GM12892 (cell line): Measurements from ENCODE around the gene MRPL51. TPM values are rescaled to one million over a fixed set of nuclear protein-coding genes. Genes with fewer than 3 reads are reported as not detected.
"Not testable (repeated sequence)": the region's sequence is repeated elsewhere in the genome, so short reads cannot be mapped to it uniquely, and the experiment has no call there.

Experiments
- DNase-seq: peaks from one replicate; pipeline ENCODE4 v3.0.0; 2011; ENCODE audit not compliant: insufficient read length
- FAIRE-seq: peaks from 2 replicates; lab custom pipeline; 2011; peaks lifted over from hg19 to GRCh38; lab: Jason Lieb, UNC
- POLR2A ChIP-seq: IDR thresholded peaks from 2 replicates; pipeline ENCODE4 v1.6.1; 2011; ENCODE audit warnings: low read depth, low read length, control low read depth
- POLR2AphosphoS5 ChIP-seq: IDR thresholded peaks from 2 replicates; pipeline ENCODE4 v1.6.1; 2011; ENCODE audit warnings: low read depth, low read length, control low read depth
- TAF1 ChIP-seq: IDR thresholded peaks from 2 replicates; pipeline ENCODE4 v1.6.1; 2011; ENCODE audit warnings: low read depth, mild to moderate bottlenecking, control low read depth, low read length, borderline replicate concordance
- polyA plus RNA-seq: library from polyadenylated mRNA; unstranded; fragments of >200 nt; gene quantifications from one replicate; pipeline ENCODE4 v1.2.1, GENCODE V29; 2012; ENCODE audit warnings: missing spikeins, inconsistent platforms; ENCODE audit not compliant: missing spikeins

MRPL51 gene
- polyA plus RNA-seq: 194 TPM

DNA sequence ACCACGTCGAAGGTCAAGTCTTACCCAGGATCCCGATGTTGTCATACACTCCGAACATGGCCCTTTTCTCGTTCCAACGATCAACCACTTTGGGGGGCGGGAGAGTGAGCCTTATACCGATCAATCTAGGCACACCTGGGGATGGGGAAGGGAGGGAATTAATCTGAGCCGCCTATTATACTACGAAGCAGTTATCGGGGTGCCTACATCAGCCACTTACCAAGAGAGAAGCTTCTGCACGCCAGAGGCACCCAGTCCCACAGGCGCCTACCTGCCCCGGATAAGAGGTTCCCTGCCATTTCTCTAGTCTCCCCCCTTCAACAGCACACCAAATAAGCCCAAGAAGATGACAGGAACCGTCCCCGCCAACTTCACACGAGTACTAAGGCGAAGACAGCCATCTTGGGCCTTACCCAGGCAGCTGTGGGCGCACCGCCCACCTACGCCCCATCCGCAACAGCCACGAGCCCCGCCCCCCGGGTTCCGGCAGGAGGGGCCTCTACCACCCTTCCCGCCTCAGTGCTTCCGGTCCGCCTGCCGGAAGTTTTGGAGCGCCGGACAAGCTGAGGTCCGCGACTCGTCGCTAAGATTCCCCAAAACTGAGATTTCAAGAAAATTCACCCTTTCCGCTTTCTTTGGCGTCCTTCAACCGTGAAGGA, at the start of gene MRPL51:
Gene MRPL51 (minus strand): TSS at position 425 of the 659 bp plus-strand sequence. CDS start 126 bp downstream, at position 299.
- TF ChIP-seq POLR2A (peak; percentile 88), TAF1 (peak; percentile 80; the same call in 1 of the 2 replicates), POLR2AphosphoS5 (peak; percentile 88)
- DNase-seq: peak; percentile 87
- FAIRE-seq: peak; percentile 93

DNA sequence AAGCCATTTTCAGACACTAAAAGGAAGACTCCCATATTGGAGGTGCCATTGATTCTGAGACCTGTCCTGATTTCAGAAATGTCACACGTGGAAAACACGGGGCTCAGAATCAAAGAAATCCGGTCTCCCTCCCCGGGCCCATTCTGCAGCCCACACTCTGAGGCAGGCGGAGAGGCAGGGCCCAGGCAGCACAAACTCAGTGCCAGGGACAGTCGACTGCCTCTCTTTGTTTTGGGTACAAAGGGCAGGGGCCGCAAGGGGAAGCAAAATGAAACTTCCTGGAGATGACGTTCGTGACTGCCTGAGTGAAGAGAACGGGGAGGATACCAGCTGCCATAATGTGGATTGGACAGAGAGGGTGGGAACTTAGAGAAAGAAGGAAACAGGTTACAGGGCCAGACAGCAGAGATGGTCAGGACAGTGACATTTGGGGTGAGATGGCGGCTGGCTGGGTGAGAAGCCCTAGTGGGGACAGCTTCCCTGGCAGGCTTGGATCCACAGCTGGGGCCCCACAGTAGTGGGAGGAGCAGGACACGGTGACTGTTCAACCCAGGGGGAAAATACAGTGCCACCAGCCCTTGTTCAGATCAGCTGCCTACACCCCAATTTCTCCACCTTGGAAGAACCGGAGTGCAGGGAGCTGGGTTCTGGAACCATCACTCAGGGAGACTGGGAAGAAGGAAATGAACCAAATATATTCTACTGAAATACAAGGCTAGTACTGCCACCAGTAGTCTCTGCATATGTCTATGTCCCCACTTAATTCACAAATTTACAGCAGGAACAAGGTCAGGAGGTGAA, 49.3 kb upstream of the MRPL51 start:
- TF ChIP-seq POLR2AphosphoS5: no peak
- no peak for TF ChIP-seq TAF1
- no peak for TF ChIP-seq POLR2A
- DNase-seq: no peak
- FAIRE-seq: no peak

DNA sequence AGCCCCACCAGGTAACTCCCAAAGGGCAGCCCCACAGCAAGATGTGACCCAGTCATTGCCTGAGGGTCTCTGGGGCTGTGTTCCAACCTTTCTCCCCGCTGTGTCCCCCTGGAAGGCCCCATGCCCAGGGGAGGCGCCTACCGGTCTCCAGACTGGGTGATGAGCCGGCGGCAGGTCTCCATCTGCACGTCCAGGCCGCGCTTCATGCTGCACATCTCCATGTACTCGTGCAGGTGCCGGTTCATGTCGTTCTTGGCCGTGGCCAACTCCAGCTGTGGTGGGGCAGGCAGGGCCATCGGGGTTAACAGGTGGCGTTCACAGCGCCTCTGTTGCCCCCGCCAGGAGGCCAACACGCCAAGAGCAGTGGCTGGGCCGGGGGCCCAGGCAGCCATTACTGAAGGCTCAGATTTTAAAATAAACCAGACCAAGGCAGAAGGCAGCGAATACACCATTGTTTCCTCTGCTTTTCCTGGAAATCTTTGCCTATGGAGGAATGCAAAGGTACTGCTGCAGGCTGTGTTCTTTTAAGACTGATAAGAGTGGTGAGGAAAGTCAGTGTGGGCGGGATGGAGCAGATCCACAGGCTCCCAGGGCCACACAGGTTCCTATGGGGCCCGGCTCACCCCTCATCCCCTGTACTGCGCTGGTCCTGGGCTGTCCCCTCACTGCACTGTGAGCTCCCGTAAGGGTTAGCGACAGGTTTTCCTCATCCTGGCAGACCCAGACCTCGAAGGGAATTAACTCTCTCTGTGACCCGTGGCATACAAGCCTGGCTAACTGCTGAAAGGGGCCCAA, 48.5 kb upstream of the MRPL51 start:
- TF ChIP-seq TAF1 (no peak), POLR2A (no peak), POLR2AphosphoS5 (no peak)
- DNase-seq (no peak), FAIRE-seq (no peak)

DNA sequence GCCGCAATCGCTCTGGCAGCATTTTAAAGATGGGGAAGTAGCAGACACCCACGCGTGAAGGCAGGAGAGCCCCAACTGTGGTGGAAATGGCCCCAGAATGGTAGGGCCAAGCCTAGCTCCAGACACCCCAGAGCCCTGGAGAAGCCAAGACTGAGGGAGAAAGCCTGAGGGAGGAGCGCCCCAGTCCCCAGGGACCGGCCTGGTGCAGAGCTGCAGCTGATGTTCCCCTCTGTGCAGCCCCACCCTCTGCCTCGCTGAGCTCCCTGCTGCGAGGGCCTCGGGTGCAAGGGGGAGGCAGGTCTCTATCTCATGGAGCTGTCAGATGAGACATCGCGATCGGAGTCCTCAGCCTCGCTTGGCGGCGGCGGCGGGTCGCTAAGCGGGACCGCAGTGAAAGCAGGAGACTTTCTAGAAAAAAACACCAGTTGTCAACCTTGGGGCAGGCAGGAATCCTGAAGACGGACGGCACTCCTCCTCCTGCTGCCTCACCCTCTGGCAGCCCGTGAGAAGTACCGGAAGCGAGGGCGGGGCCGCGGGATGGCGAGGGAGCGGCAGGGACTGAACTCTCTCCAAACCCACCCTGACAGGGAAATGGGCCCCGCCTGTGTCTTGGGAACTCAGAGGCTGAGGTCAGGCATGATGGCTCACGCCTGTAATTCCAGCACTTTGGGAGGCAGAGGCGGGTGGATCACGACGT, 47.3 kb upstream of the MRPL51 start:
- no peak for TF ChIP-seq POLR2AphosphoS5
- TF ChIP-seq TAF1: no peak
- no peak for TF ChIP-seq POLR2A
- DNase-seq (peak; percentile 59), FAIRE-seq (peak; percentile 68)

DNA sequence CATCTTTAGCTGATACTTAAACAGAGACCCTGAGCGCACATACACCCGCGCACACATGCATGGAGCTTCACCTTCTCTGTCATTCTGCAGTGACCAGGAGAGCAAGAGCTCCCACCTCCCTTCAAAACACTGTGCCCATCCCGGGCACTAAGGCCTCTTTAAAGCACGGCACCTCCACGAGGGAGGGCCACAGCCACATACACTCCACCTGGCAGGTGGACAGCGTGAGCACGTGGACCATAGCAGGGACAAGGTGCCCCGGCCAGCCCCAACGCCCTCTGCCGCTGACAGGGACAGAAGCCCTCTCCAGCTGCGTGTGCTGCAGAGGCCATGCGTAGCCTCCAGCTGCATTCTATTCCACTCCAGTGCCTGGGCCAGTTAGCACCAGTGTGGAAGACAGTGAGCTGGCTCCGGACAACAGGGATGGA, 46.7 kb upstream of the MRPL51 start:
- FAIRE-seq: no peak
- TF ChIP-seq POLR2AphosphoS5 (peak; percentile 51), POLR2A (no peak)
- no peak for DNase-seq

DNA sequence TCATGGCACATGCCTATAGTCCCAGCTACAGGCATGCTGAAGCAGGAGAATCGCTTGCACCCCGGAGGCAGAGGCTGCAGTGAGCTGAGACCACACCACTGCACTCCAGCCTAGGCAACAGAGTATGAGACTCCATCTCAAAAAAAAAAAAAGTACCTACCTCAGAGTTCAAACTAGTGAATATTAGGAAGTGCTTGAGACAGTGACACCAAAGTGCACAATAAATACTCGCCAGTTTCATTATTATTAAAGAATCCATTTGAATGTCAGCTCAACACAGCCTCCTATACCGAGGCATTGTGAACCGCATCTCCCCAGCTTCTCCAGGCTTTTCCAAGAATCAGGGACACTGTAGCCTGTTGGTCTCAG, 46.2 kb upstream of the MRPL51 start:
- FAIRE-seq (no peak), DNase-seq (no peak)

DNA sequence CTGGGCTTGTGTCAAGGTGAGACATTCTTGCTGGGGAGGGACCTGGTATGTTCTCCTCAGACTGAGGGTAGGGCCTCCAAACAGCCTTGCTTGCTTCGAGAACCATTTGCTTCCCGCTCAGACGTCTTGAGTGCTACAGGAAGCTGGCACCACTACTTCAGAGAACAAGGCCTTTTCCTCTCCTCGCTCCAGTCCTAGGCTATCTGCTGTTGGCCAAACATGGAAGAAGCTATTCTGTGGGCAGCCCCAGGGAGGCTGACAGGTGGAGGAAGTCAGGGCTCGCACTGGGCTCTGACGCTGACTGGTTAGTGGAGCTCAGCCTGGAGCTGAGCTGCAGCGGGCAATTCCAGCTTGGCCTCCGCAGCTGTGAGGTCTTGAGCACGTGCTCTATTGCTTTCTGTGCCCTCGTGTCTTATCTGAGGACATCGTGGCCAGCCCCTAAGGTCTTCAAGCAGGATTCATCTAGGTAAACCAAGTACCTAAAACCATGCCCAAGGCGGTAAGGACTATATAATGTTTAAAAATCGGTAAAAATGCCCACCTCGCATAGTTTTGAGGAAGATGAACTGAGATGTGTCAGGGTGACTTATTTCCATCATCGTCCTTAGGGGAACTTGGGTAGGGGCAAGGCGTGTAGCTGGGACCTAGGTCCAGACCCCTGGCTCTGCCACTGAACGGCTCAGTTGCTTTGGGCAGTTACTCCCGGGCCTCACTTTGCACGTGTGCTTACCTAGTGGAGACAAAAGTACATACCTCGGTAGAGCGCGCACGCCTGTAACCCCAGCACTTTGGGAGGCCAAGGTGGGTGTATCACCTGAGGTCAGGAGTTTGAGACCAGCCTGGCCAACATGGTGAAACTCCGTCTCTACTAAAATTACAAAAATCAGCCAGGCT, 45.6 kb upstream of the MRPL51 start:
- no peak for DNase-seq
- TF ChIP-seq TAF1: no peak
- TF ChIP-seq POLR2A: peak; percentile 83
- peak; percentile 90 for TF ChIP-seq POLR2AphosphoS5
- peak; percentile 50 for FAIRE-seq

More for the DNA sequence above, 46.2 kb upstream of the MRPL51 start:
- TF ChIP-seq POLR2AphosphoS5: no peak

DNA sequence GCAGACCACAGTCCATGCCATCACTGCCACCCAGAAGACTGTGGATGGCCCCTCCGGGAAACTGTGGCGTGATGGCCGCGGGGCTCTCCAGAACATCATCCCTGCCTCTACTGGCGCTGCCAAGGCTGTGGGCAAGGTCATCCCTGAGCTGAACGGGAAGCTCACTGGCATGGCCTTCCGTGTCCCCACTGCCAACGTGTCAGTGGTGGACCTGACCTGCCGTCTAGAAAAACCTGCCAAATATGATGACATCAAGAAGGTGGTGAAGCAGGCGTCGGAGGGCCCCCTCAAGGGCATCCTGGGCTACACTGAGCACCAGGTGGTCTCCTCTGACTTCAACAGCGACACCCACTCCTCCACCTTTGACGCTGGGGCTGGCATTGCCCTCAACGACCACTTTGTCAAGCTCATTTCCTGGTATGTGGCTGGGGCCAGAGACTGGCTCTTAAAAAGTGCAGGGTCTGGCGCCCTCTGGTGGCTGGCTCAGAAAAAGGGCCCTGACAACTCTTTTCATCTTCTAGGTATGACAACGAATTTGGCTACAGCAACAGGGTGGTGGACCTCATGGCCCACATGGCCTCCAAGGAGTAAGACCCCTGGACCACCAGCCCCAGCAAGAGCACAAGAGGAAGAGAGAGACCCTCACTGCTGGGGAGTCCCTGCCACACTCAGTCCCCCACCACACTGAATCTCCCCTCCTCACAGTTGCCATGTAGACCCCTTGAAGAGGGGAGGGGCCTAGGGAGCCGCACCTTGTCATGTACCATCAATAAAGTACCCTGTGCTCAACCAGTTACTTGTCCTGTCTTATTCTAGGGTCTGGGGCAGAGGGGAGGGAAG, 44.7 kb upstream of the MRPL51 start:
- peak; percentile 74 for FAIRE-seq
- not testable (repeated sequence) for DNase-seq

DNA sequence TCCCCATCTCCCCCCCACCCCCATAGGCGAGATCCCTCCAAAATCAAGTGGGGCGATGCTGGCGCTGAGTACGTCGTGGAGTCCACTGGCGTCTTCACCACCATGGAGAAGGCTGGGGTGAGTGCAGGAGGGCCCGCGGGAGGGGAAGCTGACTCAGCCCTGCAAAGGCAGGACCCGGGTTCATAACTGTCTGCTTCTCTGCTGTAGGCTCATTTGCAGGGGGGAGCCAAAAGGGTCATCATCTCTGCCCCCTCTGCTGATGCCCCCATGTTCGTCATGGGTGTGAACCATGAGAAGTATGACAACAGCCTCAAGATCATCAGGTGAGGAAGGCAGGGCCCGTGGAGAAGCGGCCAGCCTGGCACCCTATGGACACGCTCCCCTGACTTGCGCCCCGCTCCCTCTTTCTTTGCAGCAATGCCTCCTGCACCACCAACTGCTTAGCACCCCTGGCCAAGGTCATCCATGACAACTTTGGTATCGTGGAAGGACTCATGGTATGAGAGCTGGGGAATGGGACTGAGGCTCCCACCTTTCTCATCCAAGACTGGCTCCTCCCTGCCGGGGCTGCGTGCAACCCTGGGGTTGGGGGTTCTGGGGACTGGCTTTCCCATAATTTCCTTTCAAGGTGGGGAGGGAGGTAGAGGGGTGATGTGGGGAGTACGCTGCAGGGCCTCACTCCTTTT, 44.0 kb upstream of the MRPL51 start:
- DNase-seq: no peak
- no peak for FAIRE-seq
- TF ChIP-seq POLR2AphosphoS5: peak; percentile 10; the same call in 1 of the 2 replicates
- no peak for TF ChIP-seq TAF1
